SIG-M5 treated with dmso at 0.1 percent for 504 hours (cell line): ENCODE data around the gene ZNF524.
"Not testable (repeated sequence)": the region's sequence is repeated elsewhere in the genome, so short reads cannot be mapped to it uniquely, and the experiment has no call there.

Experiments
- DNase-seq: peaks from one replicate; lab custom pipeline; 2025; ENCODE audit not compliant: unreplicated experiment; lab: John Stamatoyannopoulos, UW

The ZNF524 gene, protein sequence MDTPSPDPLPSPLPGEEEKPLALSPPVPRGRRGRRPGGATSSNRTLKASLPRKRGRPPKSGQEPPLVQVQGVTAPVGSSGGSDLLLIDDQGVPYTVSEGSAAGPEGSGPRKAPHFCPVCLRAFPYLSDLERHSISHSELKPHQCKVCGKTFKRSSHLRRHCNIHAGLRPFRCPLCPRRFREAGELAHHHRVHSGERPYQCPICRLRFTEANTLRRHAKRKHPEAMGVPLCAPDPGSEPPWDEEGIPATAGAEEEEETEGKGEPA

DNA sequence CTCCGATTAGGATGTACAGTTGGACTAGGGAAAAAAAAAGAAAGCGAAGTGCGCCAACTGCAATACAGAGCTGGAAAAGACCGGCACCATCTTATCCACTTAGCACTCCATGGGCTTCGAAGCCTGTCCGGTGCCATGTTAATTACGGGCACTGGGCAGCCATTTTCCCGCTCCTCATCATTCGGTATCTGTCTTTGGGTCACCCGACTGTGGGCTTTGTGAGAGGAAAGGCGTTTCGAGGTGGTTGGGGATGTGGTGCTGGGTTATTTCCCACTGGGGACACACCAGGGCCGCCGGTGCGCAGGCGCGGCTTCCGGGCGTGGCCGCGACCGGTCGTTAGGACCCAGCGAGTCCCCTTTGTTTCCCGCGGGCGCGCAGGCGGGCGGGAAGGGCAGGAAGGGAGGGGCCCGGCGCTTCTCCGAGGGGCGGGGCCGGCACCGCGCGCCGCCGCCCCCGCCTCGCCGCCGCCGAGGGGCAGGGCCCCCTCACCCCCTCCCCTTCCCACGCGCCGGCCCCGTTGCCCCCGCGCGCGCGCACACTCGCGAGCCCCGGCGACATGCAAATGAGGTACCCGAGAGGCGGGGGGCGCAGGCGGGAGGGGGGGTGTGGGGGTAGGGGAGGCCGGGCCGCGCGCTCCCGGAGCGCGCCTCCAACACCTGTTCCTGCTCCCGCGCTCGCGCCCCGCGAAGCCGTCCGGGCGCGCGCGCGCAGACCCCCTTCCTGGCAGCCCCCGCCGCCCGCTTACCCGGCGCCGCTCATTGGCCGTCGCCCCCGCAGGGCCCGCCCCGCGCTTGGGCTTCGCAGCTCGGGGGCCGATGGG, at the start of gene ZNF524:
Gene ZNF524, plus strand, starts transcription at position 447 of the 820 bp plus-strand sequence. CDS start 1,825 bp downstream, outside the sequence.
- DNase-seq = peak; percentile 81

DNA sequence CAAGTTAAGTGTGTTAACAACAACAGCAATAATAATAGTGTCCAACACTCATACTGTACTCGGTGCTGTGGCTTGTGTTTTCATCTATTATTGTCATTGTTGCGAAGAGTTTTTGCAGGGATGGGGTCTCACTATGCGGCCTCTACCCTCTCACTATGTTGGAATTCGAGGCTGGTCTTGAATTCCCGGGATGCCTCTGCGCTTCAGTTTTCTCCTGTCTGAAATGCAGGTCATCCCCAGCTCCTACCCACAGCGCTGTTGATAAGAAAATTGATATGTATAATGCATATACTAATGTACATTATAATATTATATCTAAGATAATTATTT, 49.8 kb upstream of the ZNF524 start:
- DNase-seq = no peak

DNA sequence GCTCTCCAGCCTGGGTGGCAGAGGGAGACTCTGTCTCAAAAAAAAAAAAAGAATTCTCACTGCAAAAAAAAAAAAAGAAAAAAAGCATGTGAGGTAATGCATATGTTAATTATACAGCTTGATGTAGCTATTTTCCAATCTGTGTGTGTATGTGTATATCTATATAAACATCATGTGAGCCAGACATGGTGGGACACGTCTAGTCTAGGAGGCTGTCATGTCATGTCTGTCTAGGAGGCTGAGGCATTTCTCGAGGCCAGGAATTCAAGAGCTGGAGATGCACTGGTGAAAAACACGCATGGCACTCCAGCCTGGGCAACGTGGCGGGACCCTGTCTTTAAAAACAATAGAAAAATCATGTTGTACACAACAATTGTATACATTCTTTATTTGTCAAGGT, 47.9 kb upstream of the ZNF524 start:
- DNase-seq = no peak

DNA sequence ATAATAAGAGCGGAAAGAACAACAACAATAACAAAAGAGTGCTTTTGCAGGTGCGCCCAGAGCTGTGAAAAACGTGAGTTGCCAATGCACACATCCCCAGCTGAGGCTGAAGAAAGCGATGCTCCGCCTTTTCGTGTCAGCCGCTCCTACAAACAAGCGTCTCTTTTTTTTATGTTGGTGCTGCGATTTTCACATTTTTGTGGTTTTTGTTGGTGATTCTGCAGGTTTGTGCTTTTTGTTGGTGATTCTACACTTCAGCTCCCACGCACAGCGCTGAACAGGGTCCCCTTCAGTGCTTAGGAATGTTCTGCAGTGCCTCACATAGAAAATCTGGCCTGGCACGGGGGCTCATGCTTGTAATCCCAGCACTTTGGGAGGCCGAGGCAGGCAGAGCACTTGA, 47.5 kb upstream of the ZNF524 start:
- no peak for DNase-seq

DNA sequence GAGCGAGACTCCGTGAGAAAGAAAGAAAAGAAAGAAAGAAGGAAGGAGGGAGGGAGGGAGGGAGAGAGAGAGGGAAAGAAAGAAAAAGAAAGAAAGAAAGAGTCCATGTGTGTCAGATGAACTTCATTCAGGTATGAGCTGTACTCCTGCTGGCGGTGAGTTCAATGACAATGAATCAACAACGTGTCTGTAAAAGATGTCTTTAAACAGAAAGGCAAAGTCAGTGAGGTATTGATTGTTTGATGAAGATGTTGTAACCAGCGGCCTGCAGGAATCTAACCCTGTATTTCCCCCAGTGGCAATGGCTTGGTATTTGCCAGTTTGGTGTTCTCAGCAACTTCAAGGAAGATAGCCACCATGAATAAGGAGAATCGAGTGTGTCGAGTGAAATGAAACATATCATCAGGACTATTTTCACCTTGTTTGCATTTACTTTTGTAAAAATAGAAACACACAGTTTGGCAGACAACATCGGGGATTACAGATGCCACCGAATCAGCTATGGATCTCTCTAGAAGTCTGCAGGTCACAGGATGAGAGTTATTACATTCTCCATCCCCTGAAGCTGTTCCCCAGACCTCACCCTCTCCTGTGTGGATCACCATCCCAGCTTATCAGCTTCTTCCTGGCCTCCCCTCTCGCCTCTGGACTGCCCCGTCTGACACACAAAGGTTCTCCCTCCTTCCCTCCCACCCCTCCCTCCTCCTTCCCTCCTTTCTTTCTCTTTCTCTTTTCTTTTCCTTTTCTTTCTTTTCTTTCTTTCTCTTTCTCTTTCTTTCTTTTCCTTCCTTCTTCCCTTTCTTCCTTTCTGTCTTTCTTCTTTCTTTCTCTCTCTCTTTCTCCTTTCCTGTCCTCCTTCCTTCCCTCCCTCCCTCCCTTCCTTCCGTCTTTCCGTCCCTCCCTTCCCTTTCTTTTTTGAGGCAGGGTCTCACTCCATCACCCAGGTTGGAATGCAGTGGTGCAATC, 46.6 kb upstream of the ZNF524 start:
- DNase-seq = no peak

DNA sequence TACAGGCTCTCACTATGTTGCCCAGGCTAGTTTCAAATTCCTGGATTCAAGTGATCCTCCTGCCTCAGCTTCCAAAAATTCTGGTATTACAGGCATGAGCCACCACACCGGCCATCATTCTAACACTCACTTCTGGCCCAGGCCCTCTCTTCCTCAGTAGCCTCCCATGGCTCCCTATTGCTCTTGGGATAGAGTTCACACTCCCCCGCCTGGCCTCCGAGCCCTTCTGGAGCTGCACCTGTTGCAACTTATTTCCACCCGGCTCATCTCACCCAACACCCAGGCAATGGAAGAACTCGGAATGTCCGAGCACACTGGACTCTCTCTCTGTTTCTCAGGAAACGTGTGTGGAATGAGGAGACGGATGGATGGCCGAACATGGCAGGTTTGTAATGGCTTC, 45.8 kb upstream of the ZNF524 start:
- no peak for DNase-seq

DNA sequence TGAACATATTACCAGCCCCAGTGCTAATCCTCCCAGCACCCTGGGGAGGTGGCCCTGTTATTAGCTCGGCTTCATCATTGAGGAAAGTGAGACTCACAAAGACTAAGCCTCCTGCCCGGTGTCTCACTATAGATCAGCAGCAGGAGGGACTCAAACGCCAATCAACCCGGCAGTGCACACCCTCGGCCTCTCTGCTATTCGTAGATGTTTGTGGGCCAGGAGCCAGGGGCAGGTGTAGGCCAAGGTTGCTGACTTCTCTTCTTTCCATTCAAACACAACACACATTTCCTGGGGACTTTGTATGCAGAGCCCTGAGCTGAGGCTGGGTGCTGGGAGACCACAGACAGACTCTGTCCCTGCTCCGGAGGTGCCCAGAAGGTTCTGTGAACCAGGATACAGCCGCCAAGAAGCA, 45.3 kb upstream of the ZNF524 start:
- DNase-seq = no peak

DNA sequence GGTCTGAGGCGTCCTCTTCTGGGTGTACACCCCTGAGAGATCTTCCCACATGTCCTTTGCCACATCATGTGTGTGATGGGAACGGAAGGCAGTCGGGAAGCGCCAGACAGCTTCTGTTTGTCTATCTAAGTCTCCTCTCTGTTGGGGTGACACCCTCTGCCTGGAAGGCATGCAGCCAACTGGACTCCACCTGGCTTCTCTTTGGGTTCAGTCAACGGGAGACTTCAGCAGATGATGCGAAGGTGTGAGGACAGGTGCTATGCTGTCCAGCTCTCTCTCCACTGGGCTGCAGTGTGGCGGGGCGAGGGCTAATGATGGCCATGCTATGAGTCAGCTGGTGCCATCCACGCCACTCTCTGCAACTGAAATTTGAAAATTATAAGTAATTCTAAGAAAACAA, 40.4 kb upstream of the ZNF524 start:
- DNase-seq = no peak

DNA sequence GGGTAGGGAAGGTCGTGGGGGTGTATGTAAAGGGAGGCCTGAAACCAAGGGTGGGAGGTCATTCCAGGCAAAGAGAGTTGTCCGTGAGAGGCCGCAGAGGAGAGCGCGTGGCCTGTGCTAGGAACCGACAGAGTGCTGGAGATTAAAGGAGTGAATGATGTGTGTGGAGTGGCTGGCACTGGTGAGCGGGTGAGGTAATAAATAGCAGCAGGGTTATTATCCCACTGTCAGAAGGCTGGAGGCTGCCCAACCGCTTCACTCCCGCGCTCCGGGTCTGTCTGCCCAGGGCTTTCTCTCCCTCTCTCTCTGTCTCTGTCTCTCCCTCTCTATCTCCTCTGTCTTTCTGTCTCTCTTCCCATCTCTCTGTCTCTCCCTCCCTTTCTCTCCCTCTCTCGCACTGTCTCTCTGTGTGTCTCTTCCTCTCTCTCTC, 36.8 kb upstream of the ZNF524 start:
- no peak for DNase-seq

DNA sequence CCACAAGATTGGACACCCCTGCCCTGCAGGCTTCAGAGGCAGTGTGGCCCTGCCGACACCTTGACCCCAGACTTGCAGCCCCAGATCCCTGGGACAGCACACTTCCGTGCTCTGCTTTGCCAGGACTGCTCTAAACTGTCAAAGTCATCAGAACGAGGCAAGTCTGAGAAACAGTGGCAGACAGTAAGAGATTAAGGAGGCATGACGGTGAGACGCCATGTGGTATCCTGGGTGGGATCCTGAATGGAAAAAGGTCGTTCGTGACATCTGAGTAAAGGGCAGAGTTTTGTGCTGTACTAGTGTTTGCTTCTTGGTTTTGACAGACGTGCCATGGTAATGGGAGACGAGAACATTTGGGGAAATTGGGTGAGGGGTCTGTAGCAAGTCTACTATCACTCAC, 33.3 kb upstream of the ZNF524 start:
- DNase-seq = no peak

DNA sequence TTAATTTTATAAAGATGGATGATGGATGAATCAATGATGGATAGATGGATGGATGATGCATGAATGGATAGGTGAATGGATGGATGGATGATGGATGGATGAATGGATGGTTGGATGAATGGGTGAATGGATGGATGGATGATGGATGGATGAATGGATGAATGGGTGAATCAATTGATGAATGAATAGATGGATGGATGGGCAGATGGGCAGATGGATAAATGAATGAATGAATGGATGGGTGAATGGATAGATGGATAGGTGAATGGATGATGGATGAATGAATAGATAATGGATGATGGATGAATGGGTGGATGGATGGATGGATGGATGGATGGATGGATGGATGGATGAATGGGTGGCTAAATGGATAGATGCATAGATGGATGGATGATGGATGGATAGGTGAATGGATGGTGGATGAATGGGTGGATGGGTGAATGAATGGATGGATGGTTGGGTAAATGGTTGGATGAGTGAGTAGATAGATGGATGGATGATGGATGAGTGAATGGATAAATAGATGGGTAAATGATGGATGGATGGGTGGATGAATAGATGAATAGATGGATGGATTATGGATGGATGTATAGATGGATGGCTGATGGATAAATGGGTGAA, 32.3 kb upstream of the ZNF524 start:
- DNase-seq = no peak

DNA sequence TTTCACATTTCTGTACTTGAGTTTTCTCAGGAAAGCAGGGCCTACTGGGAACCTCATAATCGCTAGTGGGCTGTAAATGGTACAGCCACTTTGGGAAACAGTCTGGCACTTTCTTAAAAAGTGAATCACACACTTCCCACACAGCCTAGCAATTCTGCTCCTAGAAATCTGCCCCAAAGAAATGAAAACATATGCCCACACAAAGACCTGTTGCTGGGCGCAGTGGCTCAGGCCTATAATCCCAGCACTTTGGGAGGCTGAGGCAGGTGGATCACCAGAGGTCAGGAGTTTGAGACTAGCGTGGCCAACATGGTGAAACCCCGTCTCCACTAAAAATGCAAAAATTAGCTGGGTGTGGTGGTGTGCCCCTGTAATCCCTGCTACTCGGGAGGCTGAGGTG, 30.6 kb upstream of the ZNF524 start:
- DNase-seq = not testable (repeated sequence)

DNA sequence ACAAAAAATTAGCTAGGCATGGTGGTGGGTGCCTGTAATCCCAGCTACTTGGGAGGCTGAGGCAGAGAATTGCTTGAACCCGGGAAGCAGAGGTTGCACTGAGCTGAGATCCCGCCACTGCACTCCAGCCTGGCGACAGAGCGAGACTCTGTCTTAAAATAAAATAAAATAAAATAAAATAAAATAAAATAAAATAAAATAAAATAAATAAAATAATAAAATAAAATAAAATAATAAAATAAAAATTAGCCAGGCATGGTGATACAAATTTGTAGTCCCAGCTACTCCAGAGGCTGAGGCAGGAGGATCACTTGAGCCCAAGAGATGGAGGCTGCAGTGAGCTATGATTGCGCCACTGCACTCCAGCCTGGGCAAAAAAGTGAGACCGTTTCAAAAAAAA, 26.2 kb upstream of the ZNF524 start:
- DNase-seq = not testable (repeated sequence)

DNA sequence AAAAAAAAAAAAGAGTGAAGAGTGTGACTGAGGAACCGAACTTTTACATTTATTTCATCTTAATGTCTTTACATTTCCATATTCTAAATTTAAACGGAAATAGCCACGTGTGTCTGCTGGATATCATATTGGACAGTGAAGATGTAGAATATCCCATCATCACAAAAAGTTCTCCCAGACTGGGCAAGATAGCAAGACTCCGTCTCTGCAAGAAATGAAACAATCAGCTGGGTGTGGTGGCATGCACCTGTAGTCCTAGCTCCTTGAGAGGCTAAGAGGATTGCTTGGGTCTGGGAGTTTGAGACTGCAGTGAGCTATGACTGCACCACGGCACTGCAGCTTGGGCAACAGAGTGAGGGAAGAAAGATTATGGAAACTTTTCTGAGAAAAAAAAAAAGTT, 23.3 kb upstream of the ZNF524 start:
- DNase-seq = no peak

DNA sequence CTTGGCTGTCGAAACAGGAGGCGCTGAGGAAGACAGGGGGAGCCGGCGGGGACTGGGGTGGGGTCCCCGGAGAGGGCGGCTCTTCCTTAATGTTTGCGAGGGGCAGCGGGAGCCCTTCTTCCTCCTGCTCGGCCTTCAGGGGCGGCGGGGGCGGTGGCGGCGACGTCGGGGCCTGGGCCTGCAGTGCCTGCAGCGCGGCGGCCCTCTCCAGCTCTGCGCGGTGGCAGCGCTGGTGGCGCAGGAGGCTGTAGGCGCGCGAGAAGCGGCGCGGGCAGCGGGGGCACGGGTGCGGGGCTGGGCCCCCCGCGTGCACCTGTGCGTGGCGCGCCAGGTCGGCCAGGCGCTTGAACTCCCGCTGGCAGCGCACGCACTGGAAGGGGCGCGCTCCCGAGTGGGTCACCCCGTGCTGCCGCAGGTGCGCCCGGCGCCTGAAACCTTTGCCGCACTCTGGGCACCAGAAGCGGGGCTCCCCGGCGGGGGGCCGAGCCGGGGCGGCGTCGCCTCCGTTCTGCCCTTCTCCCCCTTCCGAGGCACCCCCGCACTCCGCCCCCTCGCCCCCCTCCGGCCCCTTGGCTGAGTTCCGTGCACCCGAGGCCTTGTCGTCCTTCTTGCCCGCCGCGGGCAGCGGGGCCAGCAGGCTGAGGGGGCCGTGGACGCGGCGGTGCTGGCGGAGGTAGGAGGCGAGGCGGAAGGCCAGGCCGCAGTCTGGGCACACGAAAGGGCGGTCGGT, 21.9 kb upstream of the ZNF524 start:
- no peak for DNase-seq

DNA sequence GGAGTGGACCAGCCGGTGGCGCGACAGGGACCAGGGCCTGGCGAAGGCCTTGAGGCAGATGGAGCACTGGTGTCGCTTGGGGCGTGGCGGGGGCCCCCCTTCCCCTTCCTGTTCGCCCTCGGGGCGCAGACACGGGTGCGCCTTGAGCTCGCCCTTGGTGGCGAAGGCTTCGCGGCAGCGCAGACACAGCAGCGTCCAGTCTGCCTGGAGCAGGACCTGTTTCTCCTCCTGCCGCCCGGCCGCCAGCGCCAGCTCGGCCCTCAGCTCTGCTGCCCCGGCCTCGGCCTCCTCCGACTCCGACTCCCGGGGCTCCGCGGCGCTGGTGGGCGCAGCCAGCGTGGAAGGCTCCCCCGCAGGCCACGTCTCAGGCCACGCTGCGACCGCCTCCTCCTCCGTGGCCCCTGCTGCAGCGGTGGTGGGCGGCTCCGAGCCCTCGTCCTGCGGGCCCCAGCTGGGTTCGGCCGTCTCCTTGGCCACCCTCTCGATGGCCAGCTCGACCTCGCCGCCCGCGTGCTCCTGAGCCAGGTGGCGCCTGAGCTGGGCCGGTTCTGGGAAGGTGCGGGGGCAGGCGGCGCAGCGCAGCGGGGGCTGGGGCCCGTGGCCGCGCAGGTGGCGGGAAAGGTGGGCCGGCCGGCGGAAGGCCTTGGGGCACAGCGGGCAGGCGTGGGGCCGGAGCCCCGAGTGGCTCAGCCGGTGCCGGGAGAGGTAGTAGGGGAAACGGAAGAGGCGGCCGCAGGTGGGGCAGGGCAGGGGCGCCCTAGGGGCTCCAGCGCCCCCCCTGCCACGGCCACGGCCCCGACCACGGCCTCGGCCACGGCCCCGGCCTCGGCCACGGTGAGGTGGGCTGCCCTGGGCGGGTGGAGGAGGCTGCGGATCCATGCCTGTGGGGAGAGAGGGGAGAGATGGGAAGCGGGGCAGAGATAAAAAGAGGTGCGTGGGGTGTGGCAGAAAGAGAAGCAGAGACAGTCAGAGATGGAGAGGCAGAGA, 21.0 kb upstream of the ZNF524 start:
- no peak for DNase-seq

DNA sequence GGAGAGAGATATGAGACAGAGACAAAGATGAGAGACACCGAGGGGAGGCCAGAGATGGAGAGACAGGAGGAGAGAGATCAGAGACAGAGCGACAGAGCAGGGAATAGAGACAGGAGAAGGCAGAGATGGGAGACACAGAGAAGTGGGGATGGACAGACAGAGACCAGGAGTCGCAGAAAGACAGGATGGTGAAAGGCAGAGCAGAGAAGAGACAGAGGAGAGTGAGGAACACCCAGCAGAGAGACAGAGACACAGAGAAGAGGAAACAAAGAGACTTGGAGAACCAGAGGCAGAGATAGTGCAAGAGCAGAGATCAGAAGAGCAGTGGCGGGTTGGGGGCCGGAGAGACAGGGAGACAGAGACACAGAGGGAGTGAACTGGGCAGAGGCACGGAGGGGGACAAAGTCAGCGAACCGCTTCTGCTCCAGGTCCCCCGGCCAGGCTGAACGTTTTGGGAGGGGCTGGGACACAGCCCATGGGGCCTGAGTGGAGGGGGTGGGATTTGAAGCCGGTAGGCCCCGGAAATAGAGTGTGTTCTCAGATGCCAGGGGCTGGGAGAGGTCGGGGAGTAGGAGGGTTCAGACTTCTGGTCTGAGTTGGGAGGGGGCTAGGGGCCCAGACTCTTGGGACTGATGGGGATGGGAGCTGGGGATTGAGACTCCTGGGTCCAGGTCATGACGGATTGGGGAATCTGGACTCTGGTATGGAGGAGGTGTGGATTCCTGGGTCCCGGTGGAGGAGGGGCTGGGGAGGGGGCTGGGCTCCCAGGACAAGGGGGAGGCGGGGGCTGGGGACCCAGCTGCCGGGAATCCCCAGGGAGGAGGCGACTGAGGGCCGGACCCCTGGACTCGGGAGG, 20.1 kb upstream of the ZNF524 start:
- no peak for DNase-seq

DNA sequence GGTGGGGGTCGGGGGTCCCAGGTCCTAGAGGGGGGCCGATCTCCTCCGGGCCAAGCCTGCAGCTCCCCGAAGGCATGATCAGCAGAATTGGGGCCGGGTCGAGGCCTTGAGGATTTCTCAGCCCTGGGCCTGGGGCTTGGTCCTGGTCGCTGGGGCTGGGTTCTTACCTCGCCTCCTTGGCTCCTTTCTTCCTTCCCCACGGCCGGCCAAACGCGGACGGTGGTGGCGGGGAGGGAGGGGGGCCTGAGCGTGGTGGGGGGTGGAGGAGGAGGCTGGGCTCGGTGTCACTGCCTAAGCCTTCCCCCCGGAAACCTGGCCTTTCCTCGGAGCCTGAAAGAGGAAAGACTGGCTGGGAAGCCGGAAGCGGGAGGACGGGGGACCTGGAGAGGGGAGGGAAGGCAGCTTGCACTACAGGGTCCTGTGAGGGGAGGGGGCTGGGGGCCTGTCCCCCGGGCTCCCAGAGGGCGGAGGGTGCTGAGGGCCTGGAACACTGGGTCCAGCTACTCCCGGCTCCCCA, 19.4 kb upstream of the ZNF524 start, which contains the start of gene ZNF579:
Gene ZNF579, minus strand, starts transcription at position 221 of the 517 bp plus-strand sequence. CDS start 1,209 bp downstream, outside the sequence.
- DNase-seq = peak; percentile 76
